UCSD-AML1 (cell line): Measurements from ENCODE around the gene SNU13.
"Not testable (repeated sequence)": the region's sequence is repeated elsewhere in the genome, so short reads cannot be mapped to it uniquely, and the experiment has no call there.

Source experiments
- DNase-seq: peaks from one replicate; lab custom pipeline; 2025; ENCODE audit not compliant: unreplicated experiment; lab: John Stamatoyannopoulos, UW

SNU13 gene

DNA sequence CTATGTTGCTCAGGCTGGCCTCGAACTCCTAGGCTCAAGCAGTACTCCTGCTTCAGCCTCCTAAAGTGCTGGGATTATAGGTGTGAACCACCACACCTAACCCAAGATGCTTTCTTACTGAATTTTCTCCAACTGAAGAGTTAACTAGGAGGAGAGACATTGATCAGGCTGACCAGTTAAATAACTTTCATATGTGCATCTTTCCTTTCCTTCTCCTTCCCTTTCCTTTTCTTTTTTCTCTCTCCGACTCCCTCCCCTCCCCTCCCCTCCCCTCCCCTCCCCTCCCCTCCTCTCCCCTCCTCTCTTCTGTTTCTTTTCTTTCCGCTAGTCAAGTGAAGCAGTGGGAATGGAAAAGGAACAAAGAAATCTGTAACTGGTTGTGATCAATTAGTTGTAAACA lies 40.9 kb downstream of the SNU13 start:
- no peak for DNase-seq

DNA sequence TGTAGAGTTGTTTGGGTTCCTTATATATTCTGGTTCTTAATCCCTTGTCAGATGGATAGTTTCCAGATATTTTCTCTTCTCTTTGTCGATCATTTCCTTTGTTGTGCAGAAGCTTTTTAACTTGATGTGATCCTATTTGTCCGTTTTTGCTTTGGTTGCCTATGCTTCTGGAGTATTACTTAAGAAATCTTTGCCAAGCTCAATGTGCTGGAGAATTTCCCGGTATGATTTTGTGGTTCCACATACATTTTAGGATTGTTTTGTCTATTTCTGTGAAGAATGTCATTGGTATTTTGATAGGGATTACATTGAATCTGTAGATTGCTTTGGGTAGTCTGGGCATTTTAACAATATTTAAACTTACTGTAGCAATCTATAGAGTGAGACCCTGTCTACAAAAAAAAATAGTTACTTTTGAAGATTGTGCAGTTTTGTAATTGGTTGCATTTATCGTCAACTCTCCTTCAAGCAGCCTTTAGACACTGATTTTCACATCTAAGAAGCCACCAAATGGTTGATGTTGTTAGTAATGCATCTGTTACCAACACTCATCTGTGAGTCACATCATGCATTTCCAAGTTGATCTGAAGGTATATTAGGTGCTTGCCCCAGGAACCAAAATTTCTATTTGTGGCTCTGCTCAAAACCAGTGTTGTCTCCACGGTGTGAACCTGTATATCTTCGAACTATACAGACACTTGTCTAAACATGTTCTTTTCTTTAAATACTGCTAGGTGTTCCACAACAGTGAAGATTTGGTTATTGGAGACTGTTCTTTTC lies 46.1 kb downstream of the SNU13 start:
- DNase-seq: no peak

- no peak for DNase-seq
These were observed 46.8 kb downstream of the SNU13 start for GRCh38 chr22:41641854-41642253.

GRCh38 chr22:41638748-41639147 lies 49.9 kb downstream of the SNU13 start:
- DNase-seq: no peak

- no peak for DNase-seq
These were observed 50.5 kb downstream of the SNU13 start for GRCh38 chr22:41638124-41638523.

DNA sequence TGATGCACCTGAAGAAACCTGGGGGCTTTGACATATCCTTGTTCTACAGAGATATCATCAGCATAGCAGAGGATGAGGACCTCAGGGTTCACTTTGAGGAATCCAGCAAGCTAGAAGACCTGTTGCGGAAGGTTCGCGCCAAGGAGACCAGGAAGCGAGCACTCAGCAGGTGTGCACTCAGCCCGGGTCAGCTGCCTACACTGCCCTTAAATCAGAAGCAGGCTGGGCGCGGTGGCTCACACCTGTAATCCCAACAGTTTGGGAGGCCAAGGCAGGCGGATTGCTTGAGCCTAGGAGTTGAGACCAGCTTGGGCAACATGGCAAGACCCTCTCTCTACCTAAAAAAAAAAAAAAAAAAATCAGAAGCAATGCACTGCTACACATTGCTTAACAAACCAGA lies 51.0 kb downstream of the SNU13 start:
- DNase-seq: not testable (repeated sequence)

- DNase-seq: no peak
These were observed 52.2 kb downstream of the SNU13 start for GRCh38 chr22:41636467-41636866.

DNA sequence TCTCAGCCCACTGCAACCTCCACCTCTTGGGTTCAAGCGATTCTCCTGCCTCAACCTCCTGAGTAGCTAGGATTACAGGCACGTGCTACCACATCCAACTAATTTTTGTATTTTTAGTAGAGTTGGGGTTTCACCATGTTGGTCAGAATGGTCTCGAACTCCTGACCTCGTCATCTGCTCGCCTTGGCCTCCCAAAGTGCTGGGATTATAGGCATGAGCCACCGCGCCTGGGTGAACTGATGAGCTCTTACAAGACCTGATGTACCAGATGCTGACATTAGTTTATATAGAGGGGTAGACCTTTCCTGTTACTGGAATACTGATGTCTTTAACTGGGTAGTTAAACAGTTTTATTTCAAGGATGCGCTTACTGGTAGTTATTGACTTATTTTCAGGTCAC lies 54.1 kb downstream of the SNU13 start:
- not testable (repeated sequence) for DNase-seq

DNA sequence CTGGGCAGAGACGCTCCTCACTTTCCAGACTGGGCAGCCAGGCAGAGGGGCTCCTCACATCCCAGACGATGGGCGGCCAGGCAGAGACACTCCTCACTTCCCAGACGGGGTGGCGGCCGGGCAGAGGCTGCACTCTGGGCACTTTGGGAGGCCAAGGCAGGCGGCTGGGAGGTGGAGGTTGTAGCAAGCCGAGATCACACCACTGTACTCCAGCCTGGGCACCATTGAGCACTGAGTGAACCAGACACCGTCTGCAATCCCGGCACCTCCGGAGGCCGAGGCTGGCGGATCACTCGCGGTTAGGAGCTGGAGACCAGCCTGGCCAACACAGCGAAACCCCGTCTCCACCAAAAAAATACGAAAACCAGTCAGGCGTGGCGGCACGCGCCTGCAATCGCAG lies 57.1 kb downstream of the SNU13 start:
- not testable (repeated sequence) for DNase-seq

- not testable (repeated sequence) for DNase-seq
These were observed 57.6 kb downstream of the SNU13 start for GRCh38 chr22:41631115-41631514.

- DNase-seq: no peak
These were observed 63.1 kb downstream of the SNU13 start for GRCh38 chr22:41625577-41625976.
